Jurkat, Clone E6-1 (cell line): ENCODE measurements around the gene MATK. TPM values are rescaled to one million over a fixed set of nuclear protein-coding genes. Genes with fewer than 3 reads are reported as not detected.

Experiments
- DNase-seq: peaks from one replicate; pipeline ENCODE4 v3.0.0-alpha.2; 2011; ENCODE audit warnings: low read depth, low spot score
- H3K4me3 ChIP-seq: 2 replicates; pipeline ENCODE4 v1.5.1; 2011; ENCODE audit warnings: mild to moderate bottlenecking, low read length, control low read depth, moderate library complexity
- polyA plus RNA-seq: library from polyadenylated mRNA; unstranded; fragments of >200 nt; gene quantifications from one replicate; pipeline ENCODE4 v1.2.1, GENCODE V29; 2012; ENCODE audit warnings: missing spikeins; ENCODE audit not compliant: insufficient read length, insufficient read depth

MATK gene
- 24.8 TPM for polyA plus RNA-seq

GRCh38 chr19:3785938-3786824, at the start of gene MATK:
Gene MATK (minus strand): TSS chr19:3786381. CDS start chr19:3785135, 1,246 bp downstream.
- no peak within 1 kb of the TSS for H3K4me3 ChIP-seq
- no peak for DNase-seq

- DNase-seq = no peak
- no peak overlapping the region for H3K4me3 ChIP-seq
Observed at GRCh38 chr19:3835055-3835435, 48.9 kb upstream of the MATK start.

- DNase-seq = no peak
- no peak overlapping the region for H3K4me3 ChIP-seq
Observed at GRCh38 chr19:3834349-3835054, 48.3 kb upstream of the MATK start.

- no peak overlapping the region for H3K4me3 ChIP-seq
- no peak for DNase-seq
Observed at GRCh38 chr19:3833578-3834348, 47.6 kb upstream of the MATK start.

- H3K4me3 ChIP-seq = no peak overlapping the region
- DNase-seq = no peak
Observed at GRCh38 chr19:3832001-3832400, 45.8 kb upstream of the MATK start.

- H3K4me3 ChIP-seq = no peak overlapping the region
- no peak for DNase-seq
Observed at GRCh38 chr19:3831601-3832000, 45.4 kb upstream of the MATK start.

DNA sequence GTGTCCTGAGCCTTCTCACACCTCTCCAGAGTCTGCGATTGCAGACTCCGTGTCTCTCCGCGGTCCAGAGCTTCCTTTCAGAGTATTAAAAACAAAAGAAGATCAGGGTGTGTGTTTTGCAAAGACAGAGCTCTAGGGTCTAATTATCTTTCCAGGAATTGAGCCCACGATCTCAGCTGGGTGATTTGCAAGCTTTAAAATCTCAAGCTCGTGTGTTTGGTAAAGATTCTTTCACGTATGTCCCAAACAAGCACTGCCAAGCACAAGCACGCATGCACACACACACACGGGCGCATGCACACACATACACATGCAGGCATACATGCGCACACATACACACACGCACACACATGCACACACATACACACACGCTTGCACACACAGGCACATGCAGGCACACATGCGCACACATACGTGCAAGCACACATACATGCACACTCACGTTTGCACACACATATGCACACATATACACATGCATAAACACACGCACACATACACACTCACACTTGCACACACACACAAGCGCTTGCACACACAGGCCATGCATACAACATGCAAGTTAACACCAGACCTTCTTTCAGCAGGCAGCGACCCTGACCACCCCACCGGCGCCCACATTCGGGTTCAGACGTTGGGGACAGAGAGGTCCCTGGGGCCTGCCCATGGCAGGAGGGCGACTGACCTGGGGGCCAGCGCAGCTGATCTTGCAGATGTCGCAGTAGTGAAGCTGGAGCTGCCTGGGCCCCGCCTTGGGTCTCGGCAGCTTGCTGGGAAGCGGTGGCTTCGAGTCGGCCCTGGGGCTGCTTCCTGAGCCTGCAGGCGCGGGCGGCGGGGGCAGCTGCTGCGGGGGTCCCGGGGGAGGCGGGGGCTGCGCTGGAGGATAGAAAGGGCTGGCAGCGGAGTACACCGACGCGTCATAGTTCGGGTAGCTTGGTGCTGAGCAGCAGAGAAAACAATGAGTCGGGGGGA, 44.7 kb upstream of the MATK start:
- DNase-seq = no peak
- no peak overlapping the region for H3K4me3 ChIP-seq

- DNase-seq = no peak
Observed at GRCh38 chr19:3827306-3827705, 41.1 kb upstream of the MATK start.

DNA sequence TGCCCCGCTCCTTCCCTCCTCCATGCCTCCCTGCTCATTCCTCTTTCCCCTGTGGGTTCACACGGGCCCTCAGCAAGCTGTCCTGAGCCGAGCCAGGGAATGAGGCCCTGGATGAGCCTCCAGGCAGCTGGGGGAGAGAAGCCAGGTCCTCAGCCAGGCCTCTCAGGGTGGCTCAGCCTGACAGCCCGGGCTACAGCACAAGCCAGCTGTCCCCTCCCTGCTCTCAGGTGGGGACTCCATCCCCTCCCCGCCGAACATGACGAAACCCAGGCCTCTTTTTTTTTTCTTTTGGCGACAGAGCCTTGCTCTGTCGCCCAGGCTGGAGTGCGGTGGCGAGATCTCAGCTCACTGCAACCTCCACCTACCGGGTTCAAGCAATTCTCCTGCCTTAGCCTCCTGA, 40.0 kb upstream of the MATK start:
- no peak for DNase-seq
- no peak overlapping the region for H3K4me3 ChIP-seq

More at GRCh38 chr19:3827306-3827705, 41.1 kb upstream of the MATK start:
- H3K4me3 ChIP-seq = no peak overlapping the region

GRCh38 chr19:3825286-3825956, 39.2 kb upstream of the MATK start:
- DNase-seq = no peak
- H3K4me3 ChIP-seq = no peak overlapping the region

- no peak overlapping the region for H3K4me3 ChIP-seq
- no peak for DNase-seq
Observed at GRCh38 chr19:3823350-3823713, 37.2 kb upstream of the MATK start.

DNA sequence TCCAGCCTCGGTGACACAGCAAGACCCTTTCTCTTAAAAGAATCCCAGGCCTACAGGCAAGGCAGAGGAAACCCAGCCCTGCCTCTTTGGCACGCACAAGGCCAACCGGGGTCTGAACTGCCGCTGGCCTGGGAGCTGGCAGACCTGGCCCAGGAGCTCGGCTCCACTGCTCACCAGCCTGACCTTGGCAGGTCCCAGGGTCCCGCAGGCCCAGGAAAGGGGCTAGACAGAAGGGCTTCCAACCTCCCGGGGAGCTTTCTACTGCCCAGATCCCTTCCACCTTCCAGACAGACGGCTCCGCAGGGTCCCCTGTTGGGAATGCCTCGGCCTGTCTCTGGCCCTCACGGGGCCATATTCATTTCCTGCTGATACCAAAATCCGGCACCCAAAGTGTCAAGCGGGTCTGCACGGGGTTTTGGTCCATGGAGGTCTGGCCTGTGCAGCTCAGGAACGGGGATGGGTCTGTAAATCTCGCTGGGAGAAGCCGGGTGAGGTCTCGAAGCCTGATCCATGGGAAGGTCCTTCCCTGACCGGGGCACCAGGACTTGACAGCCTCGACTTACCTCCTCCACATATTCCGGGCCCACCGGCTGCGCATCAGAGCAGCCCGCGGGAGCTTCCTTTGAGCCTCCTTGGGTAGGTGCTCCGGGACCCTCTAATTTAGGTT, 36.6 kb upstream of the MATK start:
- DNase-seq = no peak
- no peak overlapping the region for H3K4me3 ChIP-seq

DNA sequence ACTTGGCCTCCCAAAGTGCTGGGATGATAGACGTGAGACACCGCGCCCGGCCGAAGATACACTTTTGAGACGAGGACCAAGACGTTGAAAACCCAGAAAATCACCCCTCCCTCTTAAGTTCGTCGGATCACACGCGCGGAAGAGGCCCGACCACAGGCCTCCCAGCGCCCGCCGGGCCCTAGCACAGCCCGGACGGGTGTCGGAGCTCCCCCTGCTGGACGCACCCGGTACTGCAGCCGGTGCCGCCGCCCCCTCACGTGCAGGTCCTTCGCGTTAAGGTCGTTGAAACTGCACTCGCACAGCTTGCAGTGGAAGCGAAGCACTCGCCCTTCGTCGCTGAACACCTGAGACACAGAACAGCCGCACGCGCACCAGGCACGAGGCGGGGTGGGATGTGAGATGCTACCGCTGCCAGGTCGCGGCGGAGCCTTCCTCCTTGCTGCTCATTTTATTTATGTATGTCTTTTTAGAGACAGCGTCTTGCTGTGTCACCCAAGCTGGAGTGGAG, 35.7 kb upstream of the MATK start:
- DNase-seq = peak; percentile 69
- H3K4me3 ChIP-seq = no peak overlapping the region

GRCh38 chr19:3821156-3821555, 35.0 kb upstream of the MATK start:
- no peak for DNase-seq
- H3K4me3 ChIP-seq = no peak overlapping the region

DNA sequence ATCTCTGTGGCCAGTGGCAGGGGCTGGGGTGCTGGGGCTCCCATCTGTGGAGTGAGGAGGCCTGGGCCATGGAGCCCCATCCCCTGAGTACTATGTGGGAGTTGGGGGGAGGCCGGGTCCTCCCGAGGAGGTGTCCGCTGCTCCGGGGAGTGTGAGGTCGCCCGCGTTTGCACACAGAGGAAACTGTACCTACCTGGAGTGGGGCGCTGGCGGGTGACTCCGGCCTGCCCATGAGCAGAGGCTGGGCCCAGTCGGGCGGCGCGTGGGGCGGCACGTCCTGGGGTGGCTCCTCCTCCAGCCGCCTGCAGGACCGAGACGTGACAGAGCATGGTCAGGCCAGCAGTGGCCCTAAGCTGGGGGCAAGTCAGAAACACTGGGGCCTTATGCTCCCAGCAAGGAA, 33.8 kb upstream of the MATK start:
- no peak overlapping the region for H3K4me3 ChIP-seq
- DNase-seq = no peak

DNA sequence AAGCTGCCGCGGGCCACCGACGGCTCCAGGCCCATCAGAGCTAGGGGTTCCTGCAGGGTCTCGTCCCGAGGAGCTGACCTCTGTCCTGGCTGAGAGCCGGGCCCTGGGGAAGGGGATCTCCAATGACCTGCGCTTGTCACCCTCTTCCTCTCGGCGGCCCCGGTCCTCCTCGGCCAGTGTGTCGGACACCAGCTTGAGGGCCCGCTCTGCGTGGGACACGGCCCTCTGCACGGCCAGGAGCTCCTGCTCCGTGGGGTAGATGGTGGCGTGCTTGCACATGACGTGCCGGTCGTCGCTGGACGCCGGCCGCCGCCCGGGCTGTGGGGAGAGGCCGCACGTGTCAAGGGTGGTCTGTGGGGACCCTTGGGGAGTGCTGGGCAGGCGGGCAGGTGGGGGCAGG, 32.7 kb upstream of the MATK start:
- no peak for DNase-seq
- no peak overlapping the region for H3K4me3 ChIP-seq

- H3K4me3 ChIP-seq = no peak overlapping the region
- DNase-seq = no peak
Observed at GRCh38 chr19:3818466-3818865, 32.3 kb upstream of the MATK start.
